OCI-LY1 (cell line): ENCODE measurements around the gene ASH1L.

ENCODE experiments used
- EZH2 ChIP-seq: fragments of 200-600 bp; sonication (generic), shearing (Covaris generic); IDR thresholded peaks from 2 replicates; pipeline ENCODE4 v1.8.0; 2017; ENCODE audit warnings: borderline replicate concordance, mixed run types, mild to moderate bottlenecking, antibody characterized with exemption, low read length, moderate library complexity, mixed read lengths
- TF ChIP-seq, protein P1 (sequence below): fragments of 200-600 bp; sonication (generic), shearing (Covaris generic); IDR thresholded peaks from 2 replicates; pipeline ENCODE4 v1.5.1; 2017; ENCODE audit warnings: mild to moderate bottlenecking, antibody characterized with exemption, low read length, moderate library complexity, mixed read lengths

DNA sequence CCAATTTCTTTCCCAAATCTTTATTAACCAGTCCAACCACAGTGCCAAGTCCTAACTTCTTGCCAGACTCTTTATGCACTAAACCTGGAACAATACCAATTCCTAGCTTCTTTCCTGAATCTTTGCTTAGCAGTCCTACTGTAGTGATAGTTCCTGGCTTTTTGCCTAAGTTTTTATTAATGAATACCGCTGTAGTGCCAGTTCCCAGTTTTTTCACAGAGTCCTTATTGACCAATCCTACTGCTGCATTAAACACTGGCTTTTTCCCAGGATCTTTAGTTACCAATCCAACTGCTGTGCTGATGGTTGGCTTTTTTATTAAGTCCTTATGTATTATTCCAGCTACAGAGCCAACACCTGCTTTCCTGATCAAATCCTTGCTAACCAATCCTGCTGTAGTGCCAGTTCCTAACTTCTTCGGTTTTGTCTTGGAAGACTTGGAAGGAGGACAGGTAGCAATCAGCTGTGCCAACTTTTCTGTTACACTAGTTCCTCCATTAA lies 80.8 kb downstream of the ASH1L start:
- TF ChIP-seq, protein P1, sequence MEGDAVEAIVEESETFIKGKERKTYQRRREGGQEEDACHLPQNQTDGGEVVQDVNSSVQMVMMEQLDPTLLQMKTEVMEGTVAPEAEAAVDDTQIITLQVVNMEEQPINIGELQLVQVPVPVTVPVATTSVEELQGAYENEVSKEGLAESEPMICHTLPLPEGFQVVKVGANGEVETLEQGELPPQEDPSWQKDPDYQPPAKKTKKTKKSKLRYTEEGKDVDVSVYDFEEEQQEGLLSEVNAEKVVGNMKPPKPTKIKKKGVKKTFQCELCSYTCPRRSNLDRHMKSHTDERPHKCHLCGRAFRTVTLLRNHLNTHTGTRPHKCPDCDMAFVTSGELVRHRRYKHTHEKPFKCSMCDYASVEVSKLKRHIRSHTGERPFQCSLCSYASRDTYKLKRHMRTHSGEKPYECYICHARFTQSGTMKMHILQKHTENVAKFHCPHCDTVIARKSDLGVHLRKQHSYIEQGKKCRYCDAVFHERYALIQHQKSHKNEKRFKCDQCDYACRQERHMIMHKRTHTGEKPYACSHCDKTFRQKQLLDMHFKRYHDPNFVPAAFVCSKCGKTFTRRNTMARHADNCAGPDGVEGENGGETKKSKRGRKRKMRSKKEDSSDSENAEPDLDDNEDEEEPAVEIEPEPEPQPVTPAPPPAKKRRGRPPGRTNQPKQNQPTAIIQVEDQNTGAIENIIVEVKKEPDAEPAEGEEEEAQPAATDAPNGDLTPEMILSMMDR: no peak
- TF ChIP-seq EZH2: no peak
